ENCODE measurements around the gene MGMT. TPM values are rescaled to one million over a fixed set of nuclear protein-coding genes. Genes with fewer than 3 reads are reported as not detected.

The MGMT gene
- total RNA-seq, 2 donors from 2014 or later, result 41.1 to 50.4 TPM

DNA sequence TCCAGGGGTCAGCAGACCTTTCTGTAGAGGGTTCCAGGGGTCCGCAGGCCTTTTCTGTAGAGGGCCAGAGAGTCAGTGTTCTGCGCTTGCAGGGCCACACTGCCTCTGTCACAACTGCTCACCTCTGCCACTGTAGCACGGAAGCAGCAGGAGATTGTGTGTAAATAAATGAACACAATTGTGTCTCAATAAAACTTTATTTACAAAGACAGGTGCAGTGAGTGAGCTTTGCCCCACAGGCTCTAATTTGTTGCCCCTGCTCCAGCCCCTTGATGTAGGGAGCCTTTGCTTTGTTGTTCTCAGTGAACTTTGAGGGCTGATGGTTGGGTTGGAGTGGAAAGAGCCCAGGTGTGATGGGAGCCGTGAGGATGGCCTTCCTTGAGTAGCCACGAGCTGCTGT lies 67.8 kb downstream of the MGMT start:
- H3K36me3 ChIP-seq, result no peaks in the 10 kb centered on the region
- H3K4me1 ChIP-seq (replicated peaks), result no peaks in the 10 kb centered on the region
- H3K9me3 ChIP-seq, result no peaks in the 10 kb centered on the region
- H3K4me3 ChIP-seq, result no peak overlapping the region
- intact Hi-C loops (cut with DNase I), result no loop called here
- no peak for DNase-seq (ENCODE audit: low spot score)
- no peaks in the 10 kb centered on the region for H3K27me3 ChIP-seq (replicated peaks; ENCODE audit: insufficient read depth)
- 93% methylated on average over 5 of the region's 5 CpGs for WGBS
- TF ChIP-seq POLR2AphosphoS5 (IDR thresholded peaks at IDR 0.05) (no peak), POLR2A (IDR thresholded peaks at IDR 0.05) (no peak)
- TF ChIP-seq, protein P1, sequence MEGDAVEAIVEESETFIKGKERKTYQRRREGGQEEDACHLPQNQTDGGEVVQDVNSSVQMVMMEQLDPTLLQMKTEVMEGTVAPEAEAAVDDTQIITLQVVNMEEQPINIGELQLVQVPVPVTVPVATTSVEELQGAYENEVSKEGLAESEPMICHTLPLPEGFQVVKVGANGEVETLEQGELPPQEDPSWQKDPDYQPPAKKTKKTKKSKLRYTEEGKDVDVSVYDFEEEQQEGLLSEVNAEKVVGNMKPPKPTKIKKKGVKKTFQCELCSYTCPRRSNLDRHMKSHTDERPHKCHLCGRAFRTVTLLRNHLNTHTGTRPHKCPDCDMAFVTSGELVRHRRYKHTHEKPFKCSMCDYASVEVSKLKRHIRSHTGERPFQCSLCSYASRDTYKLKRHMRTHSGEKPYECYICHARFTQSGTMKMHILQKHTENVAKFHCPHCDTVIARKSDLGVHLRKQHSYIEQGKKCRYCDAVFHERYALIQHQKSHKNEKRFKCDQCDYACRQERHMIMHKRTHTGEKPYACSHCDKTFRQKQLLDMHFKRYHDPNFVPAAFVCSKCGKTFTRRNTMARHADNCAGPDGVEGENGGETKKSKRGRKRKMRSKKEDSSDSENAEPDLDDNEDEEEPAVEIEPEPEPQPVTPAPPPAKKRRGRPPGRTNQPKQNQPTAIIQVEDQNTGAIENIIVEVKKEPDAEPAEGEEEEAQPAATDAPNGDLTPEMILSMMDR (IDR thresholded peaks at IDR 0.05), result no peak
- no peak overlapping the region for H3K27ac ChIP-seq

DNA sequence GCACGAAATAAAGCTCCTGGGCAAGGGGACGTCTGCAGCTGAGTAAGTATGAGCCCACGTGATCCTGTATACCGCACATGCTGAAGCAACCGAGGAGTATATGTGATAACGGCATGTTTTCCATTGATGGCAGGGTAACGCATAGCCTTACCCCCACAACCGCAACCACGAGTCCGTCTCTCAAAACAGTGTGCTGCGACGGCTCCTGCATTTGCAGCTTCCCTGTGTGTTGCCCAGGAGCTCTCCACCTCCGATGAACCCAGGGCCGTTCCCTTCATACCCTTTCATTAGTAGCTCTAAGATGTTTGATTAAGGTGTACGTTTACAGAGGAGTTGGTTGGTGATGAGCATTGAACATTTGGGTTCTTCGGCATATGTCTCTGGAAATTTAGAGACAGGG lies 69.3 kb downstream of the MGMT start:
- WGBS, result 93% methylated on average over 16 of the region's 16 CpGs
- TF ChIP-seq POLR2AphosphoS5 (IDR thresholded peaks at IDR 0.05) (no peak), POLR2A (IDR thresholded peaks at IDR 0.05) (no peak)
- TF ChIP-seq, protein P1 (IDR thresholded peaks at IDR 0.05), result no peak
- Histone ChIP-seq H3K27me3 (replicated peaks; ENCODE audit: insufficient read depth) (no peaks in the 10 kb centered on the region), H3K36me3 (no peaks in the 10 kb centered on the region), H3K4me3 (no peak overlapping the region), H3K27ac (no peak overlapping the region), H3K4me1 (replicated peaks) (no peaks in the 10 kb centered on the region), H3K9me3 (no peaks in the 10 kb centered on the region)
- no peak for DNase-seq (ENCODE audit: low spot score)
- intact Hi-C loops (cut with DNase I), result no loop called here

DNA sequence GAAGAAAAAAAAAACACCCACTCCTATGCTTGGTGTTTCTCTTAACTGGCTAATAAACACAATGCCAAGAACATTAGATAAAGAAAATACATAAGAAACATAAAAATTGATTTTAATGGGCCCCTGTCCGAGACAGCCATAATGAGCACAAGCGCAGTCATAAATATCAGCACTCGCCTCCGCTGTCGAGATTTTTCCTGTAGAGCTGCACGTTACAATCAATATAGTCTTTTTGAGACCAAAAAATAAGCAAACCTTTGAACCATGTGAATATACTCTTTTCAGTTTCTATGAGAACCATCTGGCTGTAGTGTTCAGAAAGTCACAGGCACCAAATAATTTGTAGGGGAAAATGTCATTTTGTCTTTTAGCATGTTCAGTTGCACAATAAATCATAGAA lies 70.1 kb downstream of the MGMT start:
- Histone ChIP-seq H3K9me3 (no peaks in the 10 kb centered on the region), H3K4me3 (no peak overlapping the region), H3K27me3 (replicated peaks; ENCODE audit: insufficient read depth) (no peaks in the 10 kb centered on the region), H3K27ac (no peak overlapping the region), H3K36me3 (no peaks in the 10 kb centered on the region), H3K4me1 (replicated peaks) (no peaks in the 10 kb centered on the region)
- WGBS, result 91% methylated on average over 6 of the region's 6 CpGs
- intact Hi-C loops (cut with DNase I), result no loop called here
- no peak for TF ChIP-seq POLR2AphosphoS5 (IDR thresholded peaks at IDR 0.05)
- TF ChIP-seq, protein P1 (IDR thresholded peaks at IDR 0.05), result no peak
- TF ChIP-seq POLR2A (IDR thresholded peaks at IDR 0.05), result no peak
- no peak for DNase-seq (ENCODE audit: low spot score)

DNA sequence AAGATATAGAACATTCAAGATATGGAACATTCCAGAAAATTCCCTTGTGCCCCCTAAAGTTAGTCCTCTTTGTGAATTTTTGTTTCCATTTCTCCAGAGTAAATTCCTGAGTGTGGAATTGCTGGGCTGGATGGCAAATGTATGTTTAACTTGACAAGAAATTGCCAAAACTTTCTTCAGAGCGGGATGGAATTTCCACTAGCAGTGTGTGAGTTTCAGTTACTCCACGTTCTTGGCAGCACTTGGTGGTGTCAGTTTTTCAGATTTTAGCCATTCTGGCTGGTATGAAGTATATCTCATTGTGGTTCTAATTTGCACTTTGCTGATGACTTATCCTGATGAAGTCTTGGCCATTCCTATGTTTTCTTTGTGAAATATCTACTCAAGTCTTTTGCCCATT lies 71.2 kb downstream of the MGMT start:
- intact Hi-C loops (cut with DNase I), result no loop called here
- Histone ChIP-seq H3K4me3 (no peak overlapping the region), H3K27me3 (replicated peaks; ENCODE audit: insufficient read depth) (no peaks in the 10 kb centered on the region), H3K27ac (no peak overlapping the region), H3K4me1 (replicated peaks) (no peaks in the 10 kb centered on the region), H3K36me3 (no peaks in the 10 kb centered on the region), H3K9me3 (no peaks in the 10 kb centered on the region)
- DNase-seq (ENCODE audit: low spot score), result no peak
- WGBS, result 92% methylated on average over 2 of the region's 2 CpGs
- TF ChIP-seq POLR2A (IDR thresholded peaks at IDR 0.05) (no peak), POLR2AphosphoS5 (IDR thresholded peaks at IDR 0.05) (no peak)
- TF ChIP-seq, protein P1 (IDR thresholded peaks at IDR 0.05), result no peak

DNA sequence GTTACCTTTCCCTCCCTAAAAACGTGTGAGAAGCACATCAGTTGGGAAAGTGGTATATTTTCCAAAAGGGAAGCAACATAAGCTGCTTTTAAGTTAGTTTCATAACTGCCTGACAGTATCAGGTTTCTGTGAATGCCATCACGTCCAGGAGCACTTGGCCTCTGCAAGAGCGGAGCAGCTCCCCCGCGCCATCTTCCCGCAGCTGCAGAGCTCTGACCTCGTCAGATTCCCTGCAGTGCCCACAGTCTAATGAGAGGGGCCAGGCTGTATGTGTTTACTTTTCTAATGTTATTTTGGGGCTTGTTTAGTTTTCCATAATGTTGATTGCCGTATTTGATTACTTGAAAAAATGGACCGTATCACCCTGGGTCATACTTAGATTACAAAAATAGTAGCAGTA lies 74.2 kb downstream of the MGMT start:
- H3K9me3 ChIP-seq, result no peaks in the 10 kb centered on the region
- no peak overlapping the region for H3K4me3 ChIP-seq
- no peak overlapping the region for H3K27ac ChIP-seq
- no peaks in the 10 kb centered on the region for H3K4me1 ChIP-seq (replicated peaks)
- no peaks in the 10 kb centered on the region for H3K27me3 ChIP-seq (replicated peaks; ENCODE audit: insufficient read depth)
- DNase-seq (ENCODE audit: low spot score), result no peak
- TF ChIP-seq, protein P1 (IDR thresholded peaks at IDR 0.05), result no peak
- TF ChIP-seq POLR2AphosphoS5 (IDR thresholded peaks at IDR 0.05) (no peak), POLR2A (IDR thresholded peaks at IDR 0.05) (no peak)
- H3K36me3 ChIP-seq, result no peaks in the 10 kb centered on the region
- WGBS, result 90% methylated on average over 9 of the region's 9 CpGs
- intact Hi-C loops (cut with DNase I), result no loop called here
